AG10803 (cell line): Measurements from ENCODE around the gene TACC3.

ENCODE experiments used
- DNase-seq: peaks from one replicate; pipeline ENCODE4 v3.0.0; 2010; ENCODE audit warnings: low read depth
- H3K4me3 ChIP-seq: 2 replicates; pipeline ENCODE4 v1.5.1; 2011; ENCODE audit warnings: mild to moderate bottlenecking, low read length, control low read depth
- TF ChIP-seq, protein P1 (sequence below): conservative IDR thresholded peaks from 2 replicates; pipeline ENCODE4 v1.5.1; 2011; ENCODE audit warnings: mild to moderate bottlenecking, low read length, control low read depth, inconsistent platforms

TACC3 gene

DNA sequence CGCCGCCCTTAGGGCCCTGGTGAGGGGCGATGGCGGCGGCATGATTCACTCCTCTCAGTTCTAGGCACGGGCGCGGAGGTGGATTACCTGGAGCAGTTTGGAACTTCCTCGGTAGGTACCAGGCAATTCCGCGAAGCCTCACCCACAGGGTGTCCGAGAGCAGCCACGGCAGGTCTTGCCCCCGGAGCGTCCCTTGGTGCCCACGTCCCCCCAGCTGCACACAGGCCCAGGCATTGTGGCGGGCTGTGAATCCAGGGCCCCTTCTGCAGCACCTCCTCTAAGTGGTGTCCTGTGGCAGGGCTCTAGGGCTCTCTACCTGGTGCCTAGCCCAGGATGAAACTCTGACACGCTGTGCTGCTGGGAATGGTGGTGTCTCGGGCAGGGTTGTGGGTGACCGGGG is 13.9 kb downstream of the TACC3 start:
- DNase-seq, result no peak
- TF ChIP-seq, protein P1, sequence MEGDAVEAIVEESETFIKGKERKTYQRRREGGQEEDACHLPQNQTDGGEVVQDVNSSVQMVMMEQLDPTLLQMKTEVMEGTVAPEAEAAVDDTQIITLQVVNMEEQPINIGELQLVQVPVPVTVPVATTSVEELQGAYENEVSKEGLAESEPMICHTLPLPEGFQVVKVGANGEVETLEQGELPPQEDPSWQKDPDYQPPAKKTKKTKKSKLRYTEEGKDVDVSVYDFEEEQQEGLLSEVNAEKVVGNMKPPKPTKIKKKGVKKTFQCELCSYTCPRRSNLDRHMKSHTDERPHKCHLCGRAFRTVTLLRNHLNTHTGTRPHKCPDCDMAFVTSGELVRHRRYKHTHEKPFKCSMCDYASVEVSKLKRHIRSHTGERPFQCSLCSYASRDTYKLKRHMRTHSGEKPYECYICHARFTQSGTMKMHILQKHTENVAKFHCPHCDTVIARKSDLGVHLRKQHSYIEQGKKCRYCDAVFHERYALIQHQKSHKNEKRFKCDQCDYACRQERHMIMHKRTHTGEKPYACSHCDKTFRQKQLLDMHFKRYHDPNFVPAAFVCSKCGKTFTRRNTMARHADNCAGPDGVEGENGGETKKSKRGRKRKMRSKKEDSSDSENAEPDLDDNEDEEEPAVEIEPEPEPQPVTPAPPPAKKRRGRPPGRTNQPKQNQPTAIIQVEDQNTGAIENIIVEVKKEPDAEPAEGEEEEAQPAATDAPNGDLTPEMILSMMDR, result no peak
- H3K4me3 ChIP-seq, result no peak overlapping the region

DNA sequence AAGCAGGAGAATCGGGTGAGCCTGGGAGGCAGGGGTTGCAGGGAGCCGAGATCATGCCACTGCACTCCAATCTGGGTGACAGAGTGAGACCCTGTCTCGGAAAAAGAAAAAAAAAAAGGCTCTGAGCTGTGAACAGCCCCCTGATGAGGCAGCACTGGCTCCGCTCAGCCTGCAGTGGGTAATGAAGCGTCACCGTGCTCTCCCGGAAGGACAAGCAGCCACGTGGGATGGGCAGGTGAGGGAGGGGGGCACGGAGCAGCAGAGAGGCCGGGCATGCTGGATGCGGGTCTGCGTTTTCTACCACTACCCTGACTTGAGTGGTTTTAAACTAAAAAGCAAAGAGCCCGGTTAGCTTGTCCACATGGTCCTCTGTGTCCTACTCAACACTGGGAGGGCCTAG is 15.5 kb downstream of the TACC3 start:
- no peak overlapping the region for H3K4me3 ChIP-seq
- TF ChIP-seq, protein P1, result no peak
- DNase-seq, result no peak

DNA sequence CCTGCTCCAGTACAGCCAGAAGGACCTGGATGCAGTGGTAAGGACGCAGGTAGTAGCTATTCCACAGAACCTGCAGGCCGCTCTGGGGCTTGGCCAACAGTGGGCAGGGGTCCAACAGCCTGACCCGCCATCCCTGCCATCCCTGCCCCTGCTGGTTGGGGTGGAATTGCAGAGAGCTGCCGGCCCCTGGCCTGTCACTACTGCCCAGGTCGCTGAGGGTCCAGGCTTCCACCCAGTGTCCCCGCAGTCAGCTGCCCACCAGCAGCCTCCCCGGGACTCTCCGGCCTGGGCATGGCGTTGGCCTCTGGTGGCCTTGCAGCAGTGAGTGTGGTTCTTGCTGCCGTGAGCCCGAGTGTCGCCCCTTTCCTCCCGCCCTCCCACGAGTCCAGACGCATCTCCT is 16.3 kb downstream of the TACC3 start:
- H3K4me3 ChIP-seq, result no peak overlapping the region
- TF ChIP-seq, protein P1, result no peak
- no peak for DNase-seq

DNA sequence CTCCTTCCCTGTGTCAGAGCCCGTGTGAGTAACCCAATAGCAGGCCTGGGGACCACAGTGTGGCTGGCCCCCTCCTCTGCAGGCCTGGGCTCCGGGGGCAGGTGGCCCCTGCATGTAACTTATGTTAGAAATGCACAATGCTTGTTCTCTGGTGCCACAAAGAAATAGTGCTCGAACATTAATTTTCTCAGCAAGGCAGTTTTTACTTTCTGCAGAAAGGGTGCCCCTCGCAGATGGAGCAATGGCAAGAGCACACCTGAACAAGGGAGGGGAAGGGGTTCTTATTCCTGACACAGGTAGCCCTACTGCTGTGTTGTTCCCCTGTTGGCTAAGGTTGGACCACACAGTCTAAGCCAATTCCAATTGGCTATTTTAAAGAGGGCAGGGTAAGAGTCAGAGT is 17.1 kb downstream of the TACC3 start:
- TF ChIP-seq, protein P1, result no peak
- H3K4me3 ChIP-seq, result no peak overlapping the region
- no peak for DNase-seq

DNA sequence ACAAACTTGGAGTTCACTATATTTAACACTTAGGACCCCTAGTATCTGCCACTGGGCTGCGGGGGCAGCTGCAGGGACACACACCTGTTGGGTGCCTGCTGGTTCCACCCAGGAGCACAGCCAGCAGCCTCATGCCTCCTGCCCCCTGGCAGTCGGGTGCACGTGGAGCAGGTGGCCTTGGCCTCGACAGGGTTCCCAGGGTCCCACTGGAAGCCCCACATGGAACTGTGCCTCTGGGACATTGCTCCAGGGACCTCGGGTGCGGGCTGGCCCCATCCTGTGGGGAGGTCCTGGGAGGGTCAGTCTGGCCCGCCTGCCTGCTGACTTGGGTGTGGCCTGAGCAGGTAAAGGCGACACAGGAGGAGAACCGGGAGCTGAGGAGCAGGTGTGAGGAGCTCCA is 18.0 kb downstream of the TACC3 start:
- TF ChIP-seq, protein P1, result no peak
- H3K4me3 ChIP-seq, result no peak overlapping the region
- DNase-seq, result no peak

DNA sequence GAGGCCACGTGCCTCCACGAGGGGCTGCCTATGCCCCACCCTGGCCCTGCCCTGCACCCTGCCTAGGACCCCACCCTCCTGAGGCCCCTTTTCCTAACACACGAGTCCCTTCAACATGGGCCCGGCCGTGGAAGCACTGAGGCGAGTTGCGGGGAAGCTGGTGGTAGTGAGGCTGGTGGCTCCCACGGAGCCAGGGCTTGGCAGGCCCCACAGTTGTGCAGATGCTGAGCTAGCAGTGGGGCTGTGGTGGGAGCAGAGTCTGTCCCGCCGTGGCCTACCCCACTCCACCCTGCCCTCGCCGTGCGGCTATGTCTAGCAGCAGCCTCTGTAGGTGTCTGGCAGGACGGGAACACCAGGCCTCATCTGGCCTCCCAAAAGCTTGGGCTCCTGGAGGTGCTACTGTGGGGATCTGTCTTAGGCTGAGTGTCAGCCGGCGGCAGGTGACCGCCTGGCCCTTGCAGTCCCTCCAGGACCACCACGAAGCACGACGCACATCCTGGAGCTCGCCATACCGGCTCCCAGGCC is 18.8 kb downstream of the TACC3 start:
- DNase-seq, result no peak
- H3K4me3 ChIP-seq, result no peak overlapping the region
- TF ChIP-seq, protein P1, result no peak

DNA sequence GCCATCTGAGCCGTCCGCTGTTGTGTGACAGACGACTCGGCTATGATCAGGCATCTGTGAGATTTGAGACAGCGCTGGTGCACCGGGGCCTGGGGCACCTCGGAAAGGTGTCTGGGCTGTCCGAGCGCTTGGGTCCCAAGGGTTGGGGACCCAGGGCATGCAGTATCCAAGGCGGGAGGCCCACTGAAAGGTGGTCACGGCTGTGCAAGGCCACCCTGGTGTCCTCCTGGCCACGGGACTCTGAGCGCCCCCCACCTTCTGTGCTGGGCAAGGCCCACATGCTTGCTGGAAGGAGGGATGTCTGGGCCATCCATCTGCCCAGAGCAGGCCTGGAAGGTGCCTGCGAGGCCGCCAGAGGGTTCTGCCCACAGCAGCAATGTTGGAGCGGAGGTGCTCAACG is 19.9 kb downstream of the TACC3 start:
- no peak for DNase-seq
- H3K4me3 ChIP-seq, result no peak overlapping the region
- TF ChIP-seq, protein P1, result no peak
